Bronchus fibroblast of lung (primary cell): Measurements from ENCODE around the gene KCNJ14. TPM values are rescaled to one million over a fixed set of nuclear protein-coding genes. Genes with fewer than 3 reads are reported as not detected.

Experiments used
- total RNA-seq: library from RNA; depleted of rRNA; stranded (reverse); fragments of >200 nt; gene quantifications from 2 replicates; pipeline ENCODE4 v1.2.3, GENCODE V29; 2015

Gene KCNJ14
- total RNA-seq = 0.15 and 0.50 TPM in 2 replicates

GRCh38 chr19:48455171-48455907 is at the start of gene KCNJ14:
TSS of gene KCNJ14 (plus strand) at chr19:48455574. CDS start at chr19:48461725, 6,151 bp downstream.

GRCh38 chr19:48445606-48446481 is 9.5 kb upstream of the KCNJ14 start, which contains the start of gene GRWD1:
TSS of gene GRWD1 (plus strand) at chr19:48445983. CDS start at chr19:48446006, 23 bp downstream.

GRCh38 chr19:48469289-48469881 is 14.0 kb downstream of the KCNJ14 start, which contains the start of gene CYTH2:
TSS of gene CYTH2 (plus strand) at chr19:48469369. CDS start at chr19:48469508, 139 bp downstream.

GRCh38 chr19:48511800-48512503 is 56.6 kb downstream of the KCNJ14 start, which contains the start of gene LMTK3:
TSS of gene LMTK3 (minus strand) at chr19:48511835. CDS start at chr19:48511576, 259 bp downstream.

Other genes with a start within 250 kb of the KCNJ14 start
- 15.1 and 16.2 TPM in 2 replicates for gene CARD8, start 199.7 kb upstream of the KCNJ14 start, total RNA-seq
- gene ZNF114, start 185.5 kb upstream of the KCNJ14 start, total RNA-seq = 0.89 and 1.0 TPM in 2 replicates
- gene EMP3, start 130.0 kb upstream of the KCNJ14 start, total RNA-seq = 223 and 252 TPM in 2 replicates
- gene TMEM143, start 91.6 kb upstream of the KCNJ14 start, total RNA-seq = 6.1 and 9.1 TPM in 2 replicates
- not detected in 2 replicates for gene SYNGR4, start 91.2 kb upstream of the KCNJ14 start, total RNA-seq
- gene KDELR1, start 64.0 kb upstream of the KCNJ14 start, total RNA-seq = 128 and 129 TPM in 2 replicates
- gene GRIN2D, start 61.9 kb upstream of the KCNJ14 start, total RNA-seq = 0.15 and 0.34 TPM in 2 replicates
- 31.4 and 34.0 TPM in 2 replicates for gene GRWD1, start 9.6 kb upstream of the KCNJ14 start, total RNA-seq
- 40.6 and 47.9 TPM in 2 replicates for gene CYTH2, start 13.8 kb downstream of the KCNJ14 start, total RNA-seq
- gene LMTK3, start 56.3 kb downstream of the KCNJ14 start, total RNA-seq = under 0.01 and 0.17 TPM in 2 replicates
- 0.15 TPM in 1 of 2 replicates, not detected in the other for gene SULT2B1, start 96.6 kb downstream of the KCNJ14 start, total RNA-seq
- not detected in 2 replicates for gene SPACA4, start 151.2 kb downstream of the KCNJ14 start, total RNA-seq
- gene FAM83E, start 159.5 kb downstream of the KCNJ14 start, total RNA-seq = 0.45 and 0.50 TPM in 2 replicates
- gene RPL18, start 163.6 kb downstream of the KCNJ14 start, total RNA-seq = 3,186 and 3,485 TPM in 2 replicates
- gene SPHK2, start 163.9 kb downstream of the KCNJ14 start, total RNA-seq = 12.2 and 12.9 TPM in 2 replicates
- gene DBP, start 181.8 kb downstream of the KCNJ14 start, total RNA-seq = 4.2 and 4.5 TPM in 2 replicates
- 0.74 and 0.84 TPM in 2 replicates for gene CA11, start 190.6 kb downstream of the KCNJ14 start, total RNA-seq
- 0.34 TPM in 1 of 2 replicates, not detected in the other for gene NTN5, start 217.4 kb downstream of the KCNJ14 start, total RNA-seq
- gene FUT2, start 240.4 kb downstream of the KCNJ14 start, total RNA-seq = not detected in 2 replicates